ENCODE measurements around the gene ERF.

Gene ERF

GRCh38 chr19:42279155-42279901, 24.4 kb upstream of the ERF start:
- no peak for TF ChIP-seq RARB (CRISPR knock-in tag; IDR thresholded peaks at IDR 0.05)
- TF ChIP-seq TCF4 (CRISPR knock-in tag; IDR thresholded peaks at IDR 0.05; ENCODE audit: borderline replicate concordance) = no peak
- TF ChIP-seq ZFP30 (CRISPR knock-in tag; IDR thresholded peaks at IDR 0.05) = no peak
- TF ChIP-seq ESRRG (CRISPR knock-in tag; IDR thresholded peaks at IDR 0.05) = no peak
- no peak for TF ChIP-seq CREB5 (CRISPR knock-in tag; IDR thresholded peaks at IDR 0.05; ENCODE audit: low read depth)
- no peak for TF ChIP-seq ZFP3 (CRISPR knock-in tag; IDR thresholded peaks at IDR 0.05)
- TF ChIP-seq SNAI2 (CRISPR knock-in tag; IDR thresholded peaks at IDR 0.05) = no peak
- TF ChIP-seq ZC3H10 (CRISPR knock-in tag; IDR thresholded peaks at IDR 0.05) = no peak
- TF ChIP-seq TSHZ2 (CRISPR knock-in tag; IDR thresholded peaks at IDR 0.05) = no peak
- TF ChIP-seq ARNTL (CRISPR knock-in tag; IDR thresholded peaks at IDR 0.05; ENCODE audit: borderline replicate concordance, low read depth) = no peak
- no peak for TF ChIP-seq ZNF565 (CRISPR knock-in tag; conservative IDR thresholded peaks at IDR 0.05; ENCODE audit: low read depth)
- no peak for TF ChIP-seq ISL1 (CRISPR knock-in tag; IDR thresholded peaks at IDR 0.05)
- TF ChIP-seq PPARA (CRISPR knock-in tag; IDR thresholded peaks at IDR 0.05; ENCODE audit: borderline replicate concordance) = no peak
- TF ChIP-seq ZNF70 (CRISPR knock-in tag; IDR thresholded peaks at IDR 0.05) = no peak
- TF ChIP-seq TOX (CRISPR knock-in tag; IDR thresholded peaks at IDR 0.05; ENCODE audit: borderline replicate concordance) = no peak
- no peak for TF ChIP-seq CSRNP3 (CRISPR knock-in tag; IDR thresholded peaks at IDR 0.05)
- TF ChIP-seq CSDC2 (CRISPR knock-in tag; IDR thresholded peaks at IDR 0.05) = no peak
- TF ChIP-seq BACH2 (CRISPR knock-in tag; IDR thresholded peaks at IDR 0.05; ENCODE audit: borderline replicate concordance) = no peak
- ATAC-seq = no peak

GRCh38 chr19:42278452-42279154, 23.7 kb upstream of the ERF start:
- no peak for ATAC-seq
- TF ChIP-seq CREB5 (CRISPR knock-in tag; IDR thresholded peaks at IDR 0.05; ENCODE audit: low read depth) = no peak
- TF ChIP-seq ZFP30 (CRISPR knock-in tag; IDR thresholded peaks at IDR 0.05) = no peak
- no peak for TF ChIP-seq ZFP3 (CRISPR knock-in tag; IDR thresholded peaks at IDR 0.05)

- peak; percentile 4; the same call in 2 of the 3 replicates for ATAC-seq
- no peak for TF ChIP-seq GLIS3 (CRISPR knock-in tag; IDR thresholded peaks at IDR 0.05)
- peak; percentile 26; the same call in 1 of the 2 replicates for TF ChIP-seq TCF4 (CRISPR knock-in tag; IDR thresholded peaks at IDR 0.05; ENCODE audit: borderline replicate concordance)
Measured at GRCh38 chr19:42277821-42278451, 23.0 kb upstream of the ERF start.

GRCh38 chr19:42276821-42277220, 21.9 kb upstream of the ERF start:
- ATAC-seq = no peak
- TF ChIP-seq CREB5 (CRISPR knock-in tag; IDR thresholded peaks at IDR 0.05; ENCODE audit: low read depth) = no peak
- TF ChIP-seq ZNF70 (CRISPR knock-in tag; IDR thresholded peaks at IDR 0.05) = no peak
- TF ChIP-seq ARNTL (CRISPR knock-in tag; IDR thresholded peaks at IDR 0.05; ENCODE audit: borderline replicate concordance, low read depth) = no peak
- no peak for TF ChIP-seq ZFP3 (CRISPR knock-in tag; IDR thresholded peaks at IDR 0.05)

Data from SK-N-SH treated with all-trans-retinoic acid at 6 μM for 48 hours (cell line).